HG02970 (cell line): ENCODE data around the gene COL2A1.
A peak's percentile ranks its signal among the peaks of the same experiment; 100 is the strongest.
"Not testable (repeated sequence)": the region's sequence is repeated elsewhere in the genome, so short reads cannot be mapped to it uniquely, and the experiment has no call there.

Experiments used
- ATAC-seq: cut with Tn5 transposase; IDR thresholded peaks from one replicate; pipeline ENCODE4 v1.9.1; 2021; ENCODE audit warnings: mild to moderate bottlenecking, moderate library complexity, moderate number of reproducible peaks; ENCODE audit not compliant: unreplicated experiment, low FRiP score

COL2A1 gene

GRCh38 chr12:47979166-47979565, 25.1 kb downstream of the COL2A1 start:
- no peak for ATAC-seq

DNA sequence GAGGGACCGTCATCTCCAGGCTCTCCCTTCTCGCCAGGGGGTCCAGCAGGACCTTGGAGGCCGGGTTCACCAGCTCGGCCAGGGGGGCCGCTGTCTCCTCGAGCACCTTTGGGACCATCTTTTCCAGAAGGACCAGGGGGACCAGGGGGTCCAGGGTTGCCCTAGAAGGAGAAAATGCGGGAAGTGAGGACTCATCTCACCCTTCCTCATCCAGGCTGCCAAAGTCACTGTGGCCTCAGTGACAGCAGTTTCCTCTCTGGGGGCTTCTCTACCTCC, 25.7 kb downstream of the COL2A1 start:
- no peak for ATAC-seq

DNA sequence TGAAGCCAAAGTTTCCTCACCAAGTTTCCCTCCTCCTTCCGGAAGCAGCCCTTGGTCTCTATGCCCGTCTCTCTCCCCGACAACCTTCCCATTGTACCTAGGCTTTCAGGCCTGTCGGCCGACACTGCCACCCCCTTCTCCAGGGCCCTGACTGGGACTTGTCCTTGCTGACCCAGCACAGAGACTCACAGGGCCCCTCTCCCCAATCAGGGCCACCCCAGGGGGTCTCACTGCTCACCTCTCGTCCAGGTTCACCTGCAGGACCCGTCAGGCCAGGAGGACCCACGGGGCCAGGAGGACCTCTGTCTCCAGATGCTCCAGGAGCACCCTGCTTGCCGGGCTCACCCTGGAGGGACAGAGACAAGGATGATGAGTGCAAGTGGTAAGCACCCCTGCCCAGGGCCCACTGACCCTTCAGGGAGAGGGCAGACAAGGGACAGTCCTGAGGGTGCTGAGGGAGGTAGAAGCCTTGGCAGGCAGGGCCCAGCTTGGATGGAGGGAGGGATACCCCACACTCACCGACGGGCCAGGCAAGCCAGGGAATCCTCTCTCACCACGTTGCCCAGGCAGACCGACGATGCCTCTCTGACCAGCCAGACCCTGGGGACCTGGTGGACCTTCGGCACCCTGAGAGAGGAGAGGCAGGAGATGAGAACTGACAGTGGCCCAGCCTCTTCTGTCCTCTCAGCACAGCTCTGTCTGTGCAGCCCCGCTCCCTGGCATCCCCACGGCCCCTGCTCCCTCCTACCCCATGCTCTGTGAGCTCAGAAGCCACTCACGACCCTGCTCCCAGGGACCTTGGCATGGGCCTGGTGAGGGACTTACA, 26.3 kb downstream of the COL2A1 start:
- no peak for ATAC-seq

DNA sequence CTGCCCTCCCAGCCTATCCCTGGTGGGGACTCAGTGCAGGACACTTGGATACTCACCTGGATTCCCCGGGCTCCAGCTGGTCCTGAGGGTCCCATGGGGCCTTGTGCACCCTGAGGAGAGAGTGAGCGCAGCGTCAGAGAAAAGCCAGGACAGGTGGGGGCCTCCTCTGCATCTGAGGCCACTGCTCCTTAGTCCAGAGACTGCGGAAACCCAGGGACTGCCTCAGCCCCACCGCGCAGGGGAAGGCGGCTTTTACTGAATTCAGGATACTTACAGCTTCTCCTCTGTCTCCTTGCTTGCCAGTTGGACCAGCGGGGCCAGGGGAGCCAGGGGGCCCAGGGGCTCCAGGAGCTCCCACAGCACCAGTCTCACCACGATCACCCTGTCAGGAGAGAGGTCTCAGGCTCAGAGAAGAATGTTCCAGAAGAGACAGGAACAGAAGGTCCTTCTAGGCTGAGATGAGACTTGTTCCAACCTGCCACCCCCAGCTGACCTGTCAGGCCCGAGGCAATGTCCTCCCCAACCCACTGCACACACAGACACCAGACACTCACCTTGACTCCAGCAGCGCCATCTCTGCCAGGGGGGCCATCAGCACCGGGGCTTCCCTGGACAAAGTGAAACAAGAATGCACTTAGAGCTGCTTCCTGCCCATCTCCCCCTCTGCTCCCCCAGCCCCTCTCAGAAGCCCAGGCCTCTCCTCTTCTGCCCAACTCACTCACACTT, 27.1 kb downstream of the COL2A1 start:
- no peak for ATAC-seq

- no peak for ATAC-seq
These were observed 28.5 kb downstream of the COL2A1 start for GRCh38 chr12:47975816-47976215.

DNA sequence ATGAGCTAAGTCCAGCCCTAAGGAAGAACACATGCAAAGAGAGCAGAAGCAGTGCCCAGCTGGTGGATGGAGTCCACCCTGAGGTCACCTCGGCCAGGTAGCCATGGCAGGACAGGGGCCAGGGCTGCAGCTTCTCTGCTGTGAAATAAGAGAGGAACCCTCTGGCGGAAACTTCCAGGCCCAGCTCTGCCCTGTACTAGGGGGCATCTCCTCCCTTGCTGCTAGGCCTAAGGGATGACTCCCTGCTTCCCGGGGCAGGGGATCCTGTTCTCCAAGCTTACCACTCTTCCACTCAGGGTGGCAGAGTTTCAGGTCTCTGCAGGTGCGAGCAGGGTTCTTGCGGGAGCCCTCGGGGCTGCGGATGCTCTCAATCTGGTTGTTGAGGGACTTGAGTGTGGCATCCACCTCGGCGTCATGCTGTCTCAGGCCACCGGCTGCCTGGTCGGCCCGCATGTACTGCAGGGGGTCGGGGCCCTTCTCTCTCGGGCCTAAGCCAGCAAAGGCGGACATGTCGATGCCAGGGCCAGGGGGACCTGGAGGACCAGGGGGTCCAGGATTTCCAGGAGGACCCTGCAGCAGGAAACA, 29.1 kb downstream of the COL2A1 start:
- ATAC-seq = no peak

DNA sequence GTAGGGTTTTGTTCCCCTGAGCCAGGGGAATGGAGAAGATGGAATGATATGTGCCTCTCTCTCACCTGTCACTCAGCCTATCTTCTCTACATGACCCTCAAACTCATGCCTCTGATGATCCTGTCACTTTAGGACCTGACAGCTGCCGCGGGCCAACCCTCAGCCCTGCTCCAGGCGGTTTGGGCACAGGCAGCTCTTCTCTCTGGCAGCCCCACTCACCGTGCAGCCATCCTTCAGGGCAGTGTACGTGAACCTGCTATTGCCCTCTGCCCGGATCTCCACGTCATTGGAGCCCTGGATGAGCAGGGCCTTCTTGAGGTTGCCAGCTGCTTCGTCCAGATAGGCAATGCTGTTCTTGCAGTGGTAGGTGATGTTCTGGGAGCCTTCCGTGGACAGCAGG, 30.4 kb downstream of the COL2A1 start:
- no peak for ATAC-seq

GRCh38 chr12:47972895-47973294, 31.4 kb downstream of the COL2A1 start:
- no peak for ATAC-seq

GRCh38 chr12:47970843-47971242, 33.4 kb downstream of the COL2A1 start:
- no peak for ATAC-seq

DNA sequence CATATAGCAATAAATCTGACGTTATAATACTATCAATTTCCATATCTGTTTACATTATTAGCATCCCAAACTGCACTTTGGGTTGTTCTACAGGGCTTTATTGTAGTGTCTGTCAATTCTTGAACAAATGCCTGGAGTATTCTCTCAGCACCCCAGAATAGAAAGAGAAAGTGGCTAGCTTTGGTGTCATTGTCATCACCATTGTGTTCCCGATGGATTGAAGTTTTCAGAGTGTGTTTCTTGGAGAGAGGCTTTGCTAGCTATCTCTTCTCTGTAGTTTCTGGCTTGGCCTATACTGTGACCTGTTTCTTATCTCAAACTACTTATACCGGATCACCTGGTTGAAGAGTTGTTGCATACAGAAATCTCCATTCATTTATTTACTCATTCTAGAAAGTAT, 34.4 kb downstream of the COL2A1 start:
- ATAC-seq = no peak

DNA sequence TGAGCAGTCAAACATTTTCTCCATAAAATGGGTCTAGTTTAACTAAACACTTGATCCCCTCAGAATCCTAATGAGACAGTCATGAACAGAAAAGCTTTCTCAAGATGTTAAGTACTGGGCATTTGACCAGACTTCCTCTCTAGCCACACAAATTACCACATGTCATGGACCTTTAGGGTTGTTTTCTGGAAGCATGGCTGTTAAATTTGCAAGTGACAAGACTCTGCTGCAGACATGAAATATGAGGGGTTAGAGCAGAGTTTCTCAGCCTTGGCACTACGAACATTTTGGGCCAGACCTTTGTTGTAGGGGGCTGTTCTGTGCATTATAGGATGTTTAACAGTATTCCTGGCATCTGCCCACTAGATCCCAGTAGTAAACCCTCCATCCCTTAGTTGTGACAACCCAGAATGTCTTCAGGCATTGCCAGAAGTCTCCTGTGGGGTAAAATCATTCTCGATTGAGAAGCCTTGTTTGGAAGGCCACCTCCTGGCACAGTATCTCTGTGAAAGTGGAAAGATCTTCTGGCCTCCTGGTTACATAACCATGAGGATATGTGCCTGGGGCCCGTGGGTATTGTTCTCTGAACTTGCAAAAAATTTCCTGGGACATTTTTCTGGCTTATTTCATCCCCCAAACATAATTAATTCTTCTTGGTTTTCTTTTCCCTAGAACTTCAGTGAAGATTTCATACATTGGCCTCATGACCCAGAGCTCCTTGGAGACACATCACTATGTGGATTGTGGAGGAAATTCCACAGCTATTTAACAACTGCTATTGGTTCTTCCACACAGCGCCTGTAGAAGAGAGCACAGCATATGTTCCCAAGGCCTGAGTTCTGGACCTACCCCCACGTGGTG, 36.6 kb downstream of the COL2A1 start:
- ATAC-seq = no peak

DNA sequence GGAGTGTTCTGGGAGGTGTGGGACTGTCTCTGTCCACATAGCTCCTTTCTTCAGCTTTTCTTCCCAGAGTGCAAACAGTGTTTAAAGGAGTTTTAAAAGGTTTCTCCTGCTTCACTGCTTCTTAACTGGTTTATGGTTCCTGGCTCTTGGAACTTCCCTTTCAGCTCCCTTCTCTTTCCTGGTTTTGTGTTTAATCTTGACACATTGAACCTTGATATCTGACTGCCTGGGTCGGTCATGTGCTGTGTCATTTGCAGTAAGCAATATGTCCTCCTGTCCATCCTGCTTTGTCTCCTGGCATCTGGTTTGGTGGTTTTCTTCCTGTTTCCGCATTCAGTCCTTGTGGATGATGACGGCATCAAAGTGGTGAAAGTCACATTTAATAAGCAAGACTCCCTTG, 38.7 kb downstream of the COL2A1 start:
- no peak for ATAC-seq

GRCh38 chr12:47964106-47964728, 40.1 kb downstream of the COL2A1 start:
- ATAC-seq = no peak

DNA sequence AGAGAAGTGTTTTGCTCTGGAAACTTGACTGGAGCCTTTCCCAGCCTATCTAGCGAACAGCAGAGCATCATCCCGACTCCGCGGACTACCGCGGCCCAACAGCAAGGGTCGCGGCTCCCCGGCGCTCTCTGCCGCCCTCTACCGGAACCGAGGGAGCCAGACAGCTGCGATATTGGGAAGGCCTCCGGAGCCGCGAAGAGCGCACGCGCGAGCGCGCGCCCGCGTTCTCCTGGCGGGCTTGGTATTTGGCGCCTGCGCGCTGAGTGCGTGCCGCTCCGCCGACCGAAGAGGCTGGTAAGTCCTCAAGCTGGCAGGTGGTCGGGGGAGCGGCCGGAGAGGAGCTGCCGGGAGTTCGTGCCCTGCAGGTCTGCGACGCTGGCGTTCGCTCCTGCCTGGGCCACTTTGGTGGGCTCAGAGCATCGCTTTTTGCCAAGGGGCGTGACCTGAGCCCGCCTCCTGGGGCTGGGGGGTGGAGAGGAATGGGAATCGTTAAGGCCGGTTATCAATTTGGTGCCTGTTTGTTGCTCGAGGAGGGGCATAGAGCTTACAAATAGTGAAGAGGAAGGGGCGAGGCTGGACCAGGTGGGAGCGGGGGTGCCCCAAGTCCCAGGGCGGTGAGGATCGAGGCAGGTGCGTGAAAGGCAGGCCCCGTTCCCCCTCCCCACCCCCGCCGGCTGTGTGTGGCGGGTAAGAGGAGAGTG, 40.8 kb downstream of the COL2A1 start, which contains the start of gene TMEM106C:
TSS of gene TMEM106C (plus strand) at position 257 of the 701 bp plus-strand sequence. CDS start 641 bp downstream, outside the sequence.
- peak; percentile 97 for ATAC-seq

DNA sequence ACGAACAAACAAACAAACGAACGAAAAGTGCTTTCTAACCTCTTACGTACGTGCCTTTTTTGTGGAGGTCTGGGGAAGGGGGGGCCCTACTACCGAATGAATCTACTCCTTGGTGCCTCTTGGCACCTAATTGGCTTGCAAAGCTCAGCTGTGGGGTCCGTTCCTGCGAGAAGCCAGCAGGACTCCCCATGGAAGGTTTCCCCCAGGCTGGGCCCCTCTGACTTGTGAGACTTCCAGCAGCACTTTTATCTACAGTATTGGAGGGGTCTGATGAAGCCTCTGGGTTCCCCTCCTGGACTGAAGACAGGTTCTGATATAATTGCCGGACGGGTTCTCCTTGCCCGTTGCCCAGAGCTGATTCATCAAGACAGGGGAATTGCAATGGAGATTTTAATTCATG, 42.1 kb downstream of the COL2A1 start:
- no peak for ATAC-seq

DNA sequence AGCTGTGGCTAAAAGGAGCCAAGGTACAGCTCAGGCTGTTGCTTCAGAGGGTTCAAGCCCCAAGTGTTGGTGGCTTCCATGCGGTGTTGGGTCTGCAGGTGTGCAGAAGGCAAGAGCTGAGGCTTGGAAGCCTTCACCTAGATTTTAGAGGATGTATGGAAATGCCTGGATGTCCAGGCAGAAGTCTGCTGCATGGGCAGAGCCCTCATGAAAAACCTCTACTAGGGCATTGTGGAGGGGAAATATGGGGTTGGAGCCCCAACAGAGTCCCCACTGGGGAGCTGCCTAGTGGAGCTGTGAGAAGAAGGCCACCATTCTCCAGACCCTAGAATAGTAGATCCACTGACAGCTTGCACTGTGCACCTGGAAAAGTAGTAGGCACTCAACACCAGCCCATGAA, 46.6 kb downstream of the COL2A1 start:
- ATAC-seq = not testable (repeated sequence)

- ATAC-seq = no peak
These were observed 49.2 kb downstream of the COL2A1 start for GRCh38 chr12:47955059-47955458.

- ATAC-seq = no peak
These were observed 49.7 kb downstream of the COL2A1 start for GRCh38 chr12:47954467-47955045.

GRCh38 chr12:47954058-47954457, 50.2 kb downstream of the COL2A1 start:
- ATAC-seq = no peak
